Endothelial cell of umbilical vein (primary cell): ENCODE measurements around the gene ENTR1. TPM values are rescaled to one million over a fixed set of nuclear protein-coding genes. Genes with fewer than 3 reads are reported as not detected.

Experiments used
- BruUV-seq: library from RNA; stranded (reverse); fragments of 400-500 nt; replicated peaks from 2 replicates; lab custom pipeline; 2021; lab: Mats Ljungman, UMichigan
- CTCF ChIA-PET: fragments of 300-600, 350-600 bp; sonication (Branson Sonifier 250); formaldehyde crosslinking; loops from one replicate; lab custom pipeline; 2021; ENCODE audit warnings: antibody characterized with exemption, inconsistent platforms; lab: Charles Lee
- POLR2A ChIA-PET: fragments of 300-600, 350-600 bp; sonication (Branson Sonifier 250); formaldehyde crosslinking; loops from one replicate; lab custom pipeline; 2021; ENCODE audit warnings: antibody characterized with exemption, inconsistent platforms; lab: Charles Lee
- DNase-seq: peaks from one replicate; pipeline ENCODE4 v3.0.0-alpha.2; 2011; ENCODE audit warnings: low read depth, low spot score
- FAIRE-seq: peaks from 2 replicates; lab custom pipeline; 2011; peaks lifted over from hg19 to GRCh38; lab: Jason Lieb, UNC
- H2AFZ ChIP-seq: 2 replicates; pipeline ENCODE4 v1.6.0; 2012; ENCODE audit warnings: low read depth, low read length, control low read depth, inconsistent platforms
- H3K27ac ChIP-seq: 2 replicates; pipeline ENCODE4 v1.5.1; 2011; ENCODE audit warnings: low read depth, mild to moderate bottlenecking, control low read depth, low read length, moderate library complexity; ENCODE audit not compliant: insufficient read depth
- H3K27me3 ChIP-seq, 2 experiments: 2 replicates each; pipeline versions ENCODE4 v1.6.0 to v1.6.1; 2011; ENCODE audit warnings: low read length in 2 of 2, mixed read lengths in 1 of 2; ENCODE audit not compliant: control insufficient read depth in 2 of 2, insufficient read depth in 2 of 2
- H3K36me3 ChIP-seq, 2 experiments: 2 replicates in 1 of 2; 3 replicates in 1 of 2; pipeline ENCODE4 v1.5.1; 2011; ENCODE audit warnings: low read length in 2 of 2, mild to moderate bottlenecking in 1 of 2, moderate library complexity in 1 of 2; ENCODE audit not compliant: control insufficient read depth in 2 of 2, insufficient read depth in 2 of 2; ENCODE audit errors: extremely low read depth in 1 of 2
- H3K4me1 ChIP-seq: 3 replicates; pipeline ENCODE4 v1.5.1; 2011; ENCODE audit warnings: mild to moderate bottlenecking, low read length; ENCODE audit not compliant: control insufficient read depth, insufficient read depth; ENCODE audit errors: extremely low read depth
- H3K4me2 ChIP-seq: 2 replicates; pipeline ENCODE4 v1.6.1; 2011; ENCODE audit warnings: low read length, control low read depth, mixed read lengths; ENCODE audit not compliant: insufficient read depth
- H3K4me3 ChIP-seq, 3 experiments: fragments of 200-600 bp in 1 of 3; sonication (generic), shearing (Covaris generic) in 1 of 3; replicated peaks in 1 of 3; 2 replicates each; pipeline ENCODE4 v1.5.1; 2011 to 2016; ENCODE audit warnings: control low read depth in 3 of 3, low read length in 3 of 3, mild to moderate bottlenecking in 2 of 3, inconsistent platforms in 1 of 3, low read depth in 1 of 3, moderate library complexity in 1 of 3; ENCODE audit not compliant: insufficient read depth in 1 of 3
- H3K79me2 ChIP-seq: 2 replicates; pipeline ENCODE4 v1.6.0; 2012; ENCODE audit warnings: low read length, inconsistent platforms; ENCODE audit not compliant: control insufficient read depth, insufficient read depth
- H3K9ac ChIP-seq: replicated peaks from 2 replicates; pipeline ENCODE3; 2011; ENCODE audit warnings: low read length, control low read depth; ENCODE audit not compliant: insufficient read depth; ENCODE audit errors: extremely low read depth
- H3K9me1 ChIP-seq: replicated peaks from 3 replicates; pipeline ENCODE4 v1.6.0; 2011; ENCODE audit warnings: mild to moderate bottlenecking, low read length; ENCODE audit not compliant: control insufficient read depth, insufficient read depth; ENCODE audit errors: extremely low read depth
- H3K9me3 ChIP-seq: replicated peaks from 2 replicates; pipeline ENCODE4 v1.5.1; 2012; ENCODE audit warnings: low read length, inconsistent platforms; ENCODE audit not compliant: control insufficient read depth, insufficient read depth
- H4K20me1 ChIP-seq: replicated peaks from 2 replicates; pipeline ENCODE3; 2011; ENCODE audit warnings: mild to moderate bottlenecking, low read length; ENCODE audit not compliant: control insufficient read depth, insufficient read depth; ENCODE audit errors: extremely low read depth
- CTCF ChIP-seq, 2 donors: IDR thresholded peaks; 1 replicate in 1 of 2; 2 replicates in 1 of 2; pipeline ENCODE4 v1.5.1; 2011; ENCODE audit warnings: low read length in 2 of 2, mild to moderate bottlenecking in 2 of 2, moderate library complexity in 2 of 2, control low read depth in 1 of 2, inconsistent platforms in 1 of 2, low read depth in 1 of 2; ENCODE audit not compliant: insufficient read depth in 1 of 2; ENCODE audit errors: extremely low read depth in 1 of 2
- EZH2 ChIP-seq: IDR thresholded peaks from 2 replicates; pipeline ENCODE4 v1.6.1; 2012; ENCODE audit warnings: borderline replicate concordance, low read depth, mild to moderate bottlenecking, moderate library complexity, low read length, inconsistent platforms; ENCODE audit not compliant: severe bottlenecking
- FOS ChIP-seq: IDR thresholded peaks from 2 replicates; pipeline ENCODE4 v1.6.1; 2011; ENCODE audit warnings: mild to moderate bottlenecking, low read length, moderate library complexity, borderline replicate concordance; ENCODE audit not compliant: insufficient read depth
- GATA2 ChIP-seq: IDR thresholded peaks from 2 replicates; pipeline ENCODE4 v1.7.0; 2011; ENCODE audit warnings: low read depth, mild to moderate bottlenecking, moderate library complexity, mixed read lengths, low read length; ENCODE audit not compliant: insufficient read length, insufficient read depth
- JUN ChIP-seq: IDR thresholded peaks from 2 replicates; pipeline ENCODE4 v1.6.1; 2011; ENCODE audit warnings: borderline replicate concordance, low read depth; ENCODE audit not compliant: insufficient read length, insufficient read depth
- MAX ChIP-seq: IDR thresholded peaks from 2 replicates; pipeline ENCODE4 v1.6.1; 2011; ENCODE audit not compliant: insufficient read depth, insufficient read length
- MYC ChIP-seq: IDR thresholded peaks from one replicate; pipeline ENCODE4 v1.6.1; 2011; ENCODE audit warnings: mild to moderate bottlenecking, low read depth, low read length
- POLR2A ChIP-seq: IDR thresholded peaks from 2 replicates; pipeline ENCODE4 v1.6.1; 2012; ENCODE audit warnings: low read depth, mild to moderate bottlenecking, control low read depth, low read length
- POLR2AphosphoS5 ChIP-seq: IDR thresholded peaks from 2 replicates; pipeline ENCODE4 v1.6.1; 2012; ENCODE audit warnings: low read depth, mild to moderate bottlenecking, control low read depth, low read length, moderate library complexity; ENCODE audit not compliant: insufficient read depth
- dilution Hi-C: fragments of 300-500 bp; cut with MboI; formaldehyde crosslinking; loops from one replicate; pipeline ENCODE4 v1.15.0; 2019; ENCODE audit warnings: low sequenced_read_pairs; ENCODE audit not compliant: extremely low pct_ligation_motif_present
- intact Hi-C: fragments of 100-400 bp; cut with micrococcal nuclease; formaldehyde crosslinking; loops from one replicate; pipeline ENCODE4 v1.10.0; 2022
- polyA plus RNA-seq, 4 experiments: library from polyadenylated mRNA; depleted of rRNA in 3 of 4; stranded (reverse) in 3 of 4; unstranded in 1 of 4; fragments of >200 nt; gene quantifications; 2 replicates each; pipeline versions ENCODE4 v1.2.1 to v1.2.3, GENCODE V29; 2011 to 2012; ENCODE audit warnings: missing spikeins in 1 of 4
- total RNA-seq: library from RNA; stranded (reverse); gene quantifications from 2 replicates; pipeline ENCODE4 v1.2.3, GENCODE V29; 2021

Gene ENTR1
- total and polyA plus RNA-seq, 2 donors (not counting 3 experiments of a cell fraction or from before 2014, with no cell fraction given) = 36.0 to 61.6 TPM

GRCh38 chr9:136400038-136400834 lies 10.2 kb downstream of the ENTR1 start, which contains the start of gene SNAPC4:
SNAPC4 (minus strand) TSS chr9:136400170; CDS start chr9:136398428, 1,742 bp downstream.
- H3K9ac ChIP-seq = peak within 1 kb of the TSS; percentile 70
- no peaks in the 10 kb centered on the region for H3K27me3 ChIP-seq
- peak within 1 kb of the TSS; percentile 55 to 96 (median 62) for H3K4me3 ChIP-seq
- H3K4me2 ChIP-seq = peak within 1 kb of the TSS; percentile 64
- CTCF ChIA-PET = interaction anchor here (1.1 to 2.9 kb wide), 9 partner anchors 10 to 231 kb away, joined by 3 to 22 read pairs (median 6); partner anchors contain the start of genes DNLZ, ENTR1 and PMPCA
- H3K9me1 ChIP-seq = no peaks in the 10 kb centered on the region
- H3K79me2 ChIP-seq = peaks cover 22% of the 10 kb centered on the region
- H3K4me1 ChIP-seq = peaks cover 10% of the 10 kb centered on the region
- H3K27ac ChIP-seq = peak within 1 kb of the TSS; percentile 27
- peak within 1 kb of the TSS; percentile 67 for H2AFZ ChIP-seq
- no TSS peak for BruUV-seq
- intact Hi-C loops (loop anchor here (1.0 kb wide), 4 partner anchors 10 to 88 kb away; partner anchors contain the start of genes DNLZ, ENTR1 and PMPCA), dilution Hi-C loops (no loop called here)
- POLR2A ChIA-PET = no interaction called here
- no peaks in the 10 kb centered on the region for H4K20me1 ChIP-seq
- peak; percentile 82 for DNase-seq
- peak; percentile 91 for FAIRE-seq
- peaks cover 4 to 38% of the 10 kb centered on the region in 2 experiments for H3K36me3 ChIP-seq
- peak; percentile 79 for TF ChIP-seq POLR2AphosphoS5
- no peak for TF ChIP-seq GATA2
- no peak for TF ChIP-seq MAX
- TF ChIP-seq JUN = no peak
- peak; percentile 88 to 97 for TF ChIP-seq CTCF (IDR thresholded peaks at IDR 0.05; ENCODE audit: extremely low read depth in 1 of 2, insufficient read depth in 1 of 2, low read depth in 1 of 2, low read length in 2 of 2)
- no peak for TF ChIP-seq MYC
- no peak for TF ChIP-seq EZH2
- peak; percentile 90 for TF ChIP-seq POLR2A
- TF ChIP-seq FOS = no peak
- H3K9me3 ChIP-seq = no peaks in the 10 kb centered on the region
